A673 (cell line): ENCODE data around the gene IRS1.

Experiments used
- EZH2 ChIP-seq: fragments of 200-600 bp; sonication (generic); IDR thresholded peaks from 2 replicates; pipeline ENCODE4 v1.6.1; 2017; ENCODE audit warnings: borderline replicate concordance, low read depth, mild to moderate bottlenecking, mixed read lengths, antibody characterized with exemption, low read length; ENCODE audit not compliant: poor library complexity, severe bottlenecking
- TF ChIP-seq, protein P1 (sequence below): fragments of 300-800, 200-600 bp; sonication (generic); conservative IDR thresholded peaks from 2 replicates; pipeline ENCODE4 v1.5.1; 2017; ENCODE audit warnings: low read depth, mild to moderate bottlenecking, antibody characterized with exemption, low read length, moderate library complexity, mixed read lengths

DNA sequence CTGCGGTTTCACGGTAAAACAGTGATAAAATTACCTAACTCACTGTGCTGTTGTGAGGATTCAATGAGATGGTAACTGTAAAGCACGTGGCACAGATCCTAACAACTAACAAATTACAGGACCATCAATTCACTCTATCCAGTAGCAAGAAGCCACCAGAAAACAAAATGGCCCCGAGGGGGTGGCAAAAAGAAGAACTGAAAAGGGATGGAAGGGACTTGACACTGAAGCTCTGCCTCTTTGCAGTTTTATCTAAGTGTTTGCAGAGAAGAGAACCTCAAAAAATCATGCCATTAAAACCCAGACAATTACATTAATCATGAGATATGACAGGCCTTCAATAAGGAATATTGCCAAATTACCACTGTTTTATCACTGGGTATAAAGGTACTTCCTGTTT, 46.7 kb downstream of the IRS1 start:
- TF ChIP-seq, protein P1, sequence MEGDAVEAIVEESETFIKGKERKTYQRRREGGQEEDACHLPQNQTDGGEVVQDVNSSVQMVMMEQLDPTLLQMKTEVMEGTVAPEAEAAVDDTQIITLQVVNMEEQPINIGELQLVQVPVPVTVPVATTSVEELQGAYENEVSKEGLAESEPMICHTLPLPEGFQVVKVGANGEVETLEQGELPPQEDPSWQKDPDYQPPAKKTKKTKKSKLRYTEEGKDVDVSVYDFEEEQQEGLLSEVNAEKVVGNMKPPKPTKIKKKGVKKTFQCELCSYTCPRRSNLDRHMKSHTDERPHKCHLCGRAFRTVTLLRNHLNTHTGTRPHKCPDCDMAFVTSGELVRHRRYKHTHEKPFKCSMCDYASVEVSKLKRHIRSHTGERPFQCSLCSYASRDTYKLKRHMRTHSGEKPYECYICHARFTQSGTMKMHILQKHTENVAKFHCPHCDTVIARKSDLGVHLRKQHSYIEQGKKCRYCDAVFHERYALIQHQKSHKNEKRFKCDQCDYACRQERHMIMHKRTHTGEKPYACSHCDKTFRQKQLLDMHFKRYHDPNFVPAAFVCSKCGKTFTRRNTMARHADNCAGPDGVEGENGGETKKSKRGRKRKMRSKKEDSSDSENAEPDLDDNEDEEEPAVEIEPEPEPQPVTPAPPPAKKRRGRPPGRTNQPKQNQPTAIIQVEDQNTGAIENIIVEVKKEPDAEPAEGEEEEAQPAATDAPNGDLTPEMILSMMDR: no peak
- TF ChIP-seq EZH2: no peak
